ENCODE measurements around the gene FAM50B. TPM values are rescaled to one million over a fixed set of nuclear protein-coding genes. Genes with fewer than 3 reads are reported as not detected.

FAM50B gene
- polyA plus RNA-seq, 1 donor from 2014 or later, result 0.79 TPM

- Histone ChIP-seq H3F3A (ENCODE audit: insufficient read depth, low read length, poor library complexity, severe bottlenecking) (no peaks in the 10 kb centered on the region), H3K9ac (ENCODE audit: low read length) (no peak overlapping the region), H3K27ac (ENCODE audit: low read length) (no peak overlapping the region), H2AFZ (ENCODE audit: low read depth, low read length) (no peak overlapping the region), H3K9me2 (ENCODE audit: insufficient read depth, low read length) (no peaks in the 10 kb centered on the region), H3K36me3 (ENCODE audit: insufficient read depth, low read length) (no peaks in the 10 kb centered on the region), H4K20me1 (ENCODE audit: insufficient read depth) (no peaks in the 10 kb centered on the region), H3K4me2 (ENCODE audit: low read length) (no peak overlapping the region), H3K79me2 (replicated peaks; ENCODE audit: insufficient read depth, low read length) (no peaks in the 10 kb centered on the region), H3K9me3 (ENCODE audit: low read length) (no peaks in the 10 kb centered on the region), H3K27me3 (ENCODE audit: insufficient read depth, low read depth, low read length) (no peaks in the 10 kb centered on the region), H3K4me3 (ENCODE audit: low read length) (no peak overlapping the region)
- TF ChIP-seq REST (IDR thresholded peaks at IDR 0.05; ENCODE audit: borderline replicate concordance), result no peak
- TF ChIP-seq EP300 (conservative IDR thresholded peaks at IDR 0.05; ENCODE audit: poor library complexity, severe bottlenecking), result no peak
- no peak for TF ChIP-seq POLR2AphosphoS5 (IDR thresholded peaks at IDR 0.05)
- TF ChIP-seq EZH2 (IDR thresholded peaks at IDR 0.05; ENCODE audit: borderline replicate concordance, insufficient read depth, low read length, poor library complexity, severe bottlenecking), result no peak
- no peak for TF ChIP-seq TAF1 (IDR thresholded peaks at IDR 0.05; ENCODE audit: low read depth)
- no peak for TF ChIP-seq RAD21 (conservative IDR thresholded peaks at IDR 0.05)
- TF ChIP-seq, protein P1, sequence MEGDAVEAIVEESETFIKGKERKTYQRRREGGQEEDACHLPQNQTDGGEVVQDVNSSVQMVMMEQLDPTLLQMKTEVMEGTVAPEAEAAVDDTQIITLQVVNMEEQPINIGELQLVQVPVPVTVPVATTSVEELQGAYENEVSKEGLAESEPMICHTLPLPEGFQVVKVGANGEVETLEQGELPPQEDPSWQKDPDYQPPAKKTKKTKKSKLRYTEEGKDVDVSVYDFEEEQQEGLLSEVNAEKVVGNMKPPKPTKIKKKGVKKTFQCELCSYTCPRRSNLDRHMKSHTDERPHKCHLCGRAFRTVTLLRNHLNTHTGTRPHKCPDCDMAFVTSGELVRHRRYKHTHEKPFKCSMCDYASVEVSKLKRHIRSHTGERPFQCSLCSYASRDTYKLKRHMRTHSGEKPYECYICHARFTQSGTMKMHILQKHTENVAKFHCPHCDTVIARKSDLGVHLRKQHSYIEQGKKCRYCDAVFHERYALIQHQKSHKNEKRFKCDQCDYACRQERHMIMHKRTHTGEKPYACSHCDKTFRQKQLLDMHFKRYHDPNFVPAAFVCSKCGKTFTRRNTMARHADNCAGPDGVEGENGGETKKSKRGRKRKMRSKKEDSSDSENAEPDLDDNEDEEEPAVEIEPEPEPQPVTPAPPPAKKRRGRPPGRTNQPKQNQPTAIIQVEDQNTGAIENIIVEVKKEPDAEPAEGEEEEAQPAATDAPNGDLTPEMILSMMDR (IDR thresholded peaks at IDR 0.05; ENCODE audit: poor library complexity, severe bottlenecking), result no peak
- TF ChIP-seq SMC3 (conservative IDR thresholded peaks at IDR 0.05; ENCODE audit: poor library complexity), result no peak
- TF ChIP-seq MXI1 (conservative IDR thresholded peaks at IDR 0.05; ENCODE audit: poor library complexity, severe bottlenecking), result no peak
Observed at GRCh38 chr6:3850451-3851203, 1.5 kb downstream of the FAM50B start.

DNA sequence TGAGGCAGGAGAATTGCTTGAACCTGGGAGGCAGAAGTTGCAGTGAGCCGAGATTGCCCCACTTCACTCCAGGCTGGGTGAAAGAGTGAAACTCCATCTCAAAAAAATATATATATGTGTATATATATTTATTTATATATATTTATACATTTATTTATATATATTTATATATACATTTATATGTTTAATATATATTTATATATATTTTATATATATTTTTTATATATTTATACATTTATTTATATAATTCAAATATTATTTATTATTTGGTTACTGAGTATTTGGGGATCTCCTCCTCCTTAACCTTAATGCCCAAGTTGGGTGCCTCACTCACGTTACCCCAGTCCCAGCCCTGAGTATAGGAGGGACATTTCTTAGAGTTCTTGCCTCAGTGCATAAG is 2.7 kb downstream of the FAM50B start:
- H3K9ac ChIP-seq (ENCODE audit: low read length), result no peak overlapping the region
- H3K27ac ChIP-seq (ENCODE audit: low read length), result no peak overlapping the region
- H3K27me3 ChIP-seq (ENCODE audit: insufficient read depth, low read depth, low read length), result no peaks in the 10 kb centered on the region
- no peak overlapping the region for H3K4me2 ChIP-seq (ENCODE audit: low read length)
- H3K79me2 ChIP-seq (replicated peaks; ENCODE audit: insufficient read depth, low read length), result no peaks in the 10 kb centered on the region
- no peak overlapping the region for H3K4me3 ChIP-seq (ENCODE audit: low read length)
- no peaks in the 10 kb centered on the region for H3K36me3 ChIP-seq (ENCODE audit: insufficient read depth, low read length)
- TF ChIP-seq SMC3 (conservative IDR thresholded peaks at IDR 0.05; ENCODE audit: poor library complexity), result no peak
- no peak for TF ChIP-seq RAD21 (conservative IDR thresholded peaks at IDR 0.05)
- TF ChIP-seq, protein P1 (IDR thresholded peaks at IDR 0.05; ENCODE audit: poor library complexity, severe bottlenecking), result no peak
- no peak for TF ChIP-seq TAF1 (IDR thresholded peaks at IDR 0.05; ENCODE audit: low read depth)
- TF ChIP-seq EP300 (conservative IDR thresholded peaks at IDR 0.05; ENCODE audit: poor library complexity, severe bottlenecking), result no peak
- TF ChIP-seq REST (IDR thresholded peaks at IDR 0.05; ENCODE audit: borderline replicate concordance), result no peak
- no peaks in the 10 kb centered on the region for H4K20me1 ChIP-seq (ENCODE audit: insufficient read depth)
- H3F3A ChIP-seq (ENCODE audit: insufficient read depth, low read length, poor library complexity, severe bottlenecking), result no peaks in the 10 kb centered on the region
- no peaks in the 10 kb centered on the region for H3K9me3 ChIP-seq (ENCODE audit: low read length)
- H2AFZ ChIP-seq (ENCODE audit: low read depth, low read length), result no peak overlapping the region
- H3K9me2 ChIP-seq (ENCODE audit: insufficient read depth, low read length), result no peaks in the 10 kb centered on the region
